Left kidney (tissue), 2 donors: ENCODE measurements around the gene VWC2. TPM values are rescaled to one million over a fixed set of nuclear protein-coding genes. Genes with fewer than 3 reads are reported as not detected.

Experiments
- DNase-seq: peaks from one replicate; pipeline ENCODE4 v3.0.0-alpha.2; 2013
- polyA plus RNA-seq: library from polyadenylated mRNA; unstranded; fragments of 120-200 nt; gene quantifications from one replicate; pipeline ENCODE4 v1.2.1, GENCODE V29; 2013; ENCODE audit not compliant: insufficient read length

Gene VWC2
- polyA plus RNA-seq, 1 donor = 1.1 TPM

- no peak for DNase-seq
Observed at GRCh38 chr7:49781996-49782395, 8.6 kb downstream of the VWC2 start.

- no peak for DNase-seq
Observed at GRCh38 chr7:49783446-49783845, 10.0 kb downstream of the VWC2 start.

- DNase-seq = no peak
Observed at GRCh38 chr7:49787980-49788379, 14.5 kb downstream of the VWC2 start.

GRCh38 chr7:49788455-49789059, 15.1 kb downstream of the VWC2 start:
- DNase-seq = no peak

- DNase-seq = no peak
Observed at GRCh38 chr7:49789736-49790135, 16.3 kb downstream of the VWC2 start.

- DNase-seq = no peak
Observed at GRCh38 chr7:49790209-49790608, 16.8 kb downstream of the VWC2 start.

GRCh38 chr7:49791088-49791741, 17.8 kb downstream of the VWC2 start:
- no peak for DNase-seq

GRCh38 chr7:49797987-49798660, 24.7 kb downstream of the VWC2 start:
- no peak for DNase-seq

GRCh38 chr7:49800031-49800430, 26.6 kb downstream of the VWC2 start:
- DNase-seq = no peak

- DNase-seq = no peak
Observed at GRCh38 chr7:49802600-49802999, 29.2 kb downstream of the VWC2 start.

- no peak for DNase-seq
Observed at GRCh38 chr7:49803812-49804211, 30.4 kb downstream of the VWC2 start.

GRCh38 chr7:49805371-49806007, 32.1 kb downstream of the VWC2 start:
- peak; percentile 56 for DNase-seq

GRCh38 chr7:49812534-49812933, 39.1 kb downstream of the VWC2 start:
- DNase-seq = no peak

GRCh38 chr7:49817279-49817678, 43.8 kb downstream of the VWC2 start:
- no peak for DNase-seq

GRCh38 chr7:49821181-49821580, 47.7 kb downstream of the VWC2 start:
- no peak for DNase-seq

- DNase-seq = peak; percentile 39
Observed at GRCh38 chr7:49822856-49823255, 49.4 kb downstream of the VWC2 start.

GRCh38 chr7:49823566-49823965, 50.1 kb downstream of the VWC2 start:
- no peak for DNase-seq

GRCh38 chr7:49839863-49840645, 66.6 kb downstream of the VWC2 start:
- no peak for DNase-seq

GRCh38 chr7:49840751-49841405, 67.4 kb downstream of the VWC2 start:
- no peak for DNase-seq

GRCh38 chr7:49845626-49846025, 72.2 kb downstream of the VWC2 start:
- no peak for DNase-seq

- DNase-seq = no peak
Observed at GRCh38 chr7:49848211-49848841, 74.9 kb downstream of the VWC2 start.
